CD14-positive monocyte (primary cell): Measurements from ENCODE around the gene ZYG11A. TPM values are rescaled to one million over a fixed set of nuclear protein-coding genes. Genes with fewer than 3 reads are reported as not detected.
"Not testable (repeated sequence)": the region's sequence is repeated elsewhere in the genome, so short reads cannot be mapped to it uniquely, and the experiment has no call there.

Experiments
- DNase-seq, 3 donors: peaks; one replicate each; pipeline ENCODE4 v3.0.0-alpha.2; 2011 to 2022
- H2AFZ ChIP-seq: 2 replicates; pipeline ENCODE4 v1.6.0; 2012; ENCODE audit warnings: mild to moderate bottlenecking, low read depth, low read length, inconsistent platforms; ENCODE audit not compliant: insufficient read depth, poor library complexity, severe bottlenecking
- H3K27ac ChIP-seq, 2 donors: 1 replicate in 1 of 2; 2 replicates in 1 of 2; pipeline ENCODE4 v1.5.1; 2012 to 2013; ENCODE audit warnings: low read length in 2 of 2, control low read depth in 1 of 2, inconsistent platforms in 1 of 2, low read depth in 1 of 2, mild to moderate bottlenecking in 1 of 2
- H3K27me3 ChIP-seq, 2 donors: one replicate each; pipeline versions ENCODE4 v1.6.0 to v1.6.1; 2011 to 2013; ENCODE audit warnings: low read length in 2 of 2; ENCODE audit not compliant: control insufficient read depth in 2 of 2, insufficient read depth in 2 of 2
- H3K36me3 ChIP-seq, 2 donors: replicated peaks in 1 of 2; 1 replicate in 1 of 2; 2 replicates in 1 of 2; pipeline versions ENCODE4 v1.5.1 to v1.6.1; 2012 to 2013; ENCODE audit warnings: low read length in 2 of 2, control low read depth in 1 of 2, inconsistent platforms in 1 of 2, mild to moderate bottlenecking in 1 of 2; ENCODE audit not compliant: insufficient read depth in 2 of 2, control insufficient read depth in 1 of 2
- H3K4me1 ChIP-seq, 2 donors: 1 replicate in 1 of 2; 2 replicates in 1 of 2; pipeline versions ENCODE4 v1.5.1 to v1.6.1; 2012 to 2013; ENCODE audit warnings: low read length in 2 of 2, control low read depth in 1 of 2, inconsistent platforms in 1 of 2, mild to moderate bottlenecking in 1 of 2, moderate library complexity in 1 of 2; ENCODE audit not compliant: insufficient read depth in 2 of 2, control insufficient read depth in 1 of 2
- H3K4me2 ChIP-seq: replicated peaks from 2 replicates; pipeline ENCODE3; 2012; ENCODE audit warnings: low read length, moderate library complexity, mild to moderate bottlenecking; ENCODE audit not compliant: poor library complexity, severe bottlenecking; ENCODE audit errors: extremely low read depth
- H3K4me3 ChIP-seq, 3 experiments: fragments of 200-600 bp in 1 of 3; sonication (generic) in 1 of 3; replicated peaks in 1 of 3; 1 replicate in 2 of 3; 2 replicates in 1 of 3; pipeline ENCODE4 v1.5.1; 2011 to 2013; ENCODE audit warnings: low read length in 3 of 3, mild to moderate bottlenecking in 3 of 3, control low read depth in 2 of 3, low read depth in 2 of 3, inconsistent platforms in 1 of 3, moderate library complexity in 1 of 3
- H3K79me2 ChIP-seq: 2 replicates; pipeline ENCODE4 v1.6.0; 2012; ENCODE audit warnings: mild to moderate bottlenecking, control low read depth, inconsistent platforms, low read length, moderate library complexity; ENCODE audit not compliant: insufficient read depth
- H3K9ac ChIP-seq: 2 replicates; pipeline ENCODE4 v1.6.0; 2017; ENCODE audit warnings: low read length, mild to moderate bottlenecking; ENCODE audit not compliant: insufficient read depth, poor library complexity, severe bottlenecking
- H3K9me3 ChIP-seq, 2 donors: replicated peaks in 1 of 2; 1 replicate in 1 of 2; 2 replicates in 1 of 2; pipeline versions ENCODE4 v1.5.1 to v1.6.1; 2012 to 2013; ENCODE audit warnings: low read length in 2 of 2, control low read depth in 1 of 2; ENCODE audit not compliant: control insufficient read depth in 1 of 2, insufficient read depth in 1 of 2
- H4K20me1 ChIP-seq: 2 replicates; pipeline ENCODE4 v1.6.0; 2012; ENCODE audit warnings: mild to moderate bottlenecking, low read length, control low read depth, moderate library complexity; ENCODE audit not compliant: insufficient read depth
- H3K27ac Mint-ChIP-seq, 7 donors: one replicate each; pipeline ENCODE4 v1.8.0; 2020; ENCODE audit warnings: mild to moderate bottlenecking in 7 of 7, mixed read lengths in 7 of 7, moderate library complexity in 6 of 7, inconsistent platforms in 2 of 7
- H3K27me3 Mint-ChIP-seq, 3 donors: one replicate each; pipeline ENCODE4 v1.8.0; 2021 to 2022; ENCODE audit warnings: low read depth in 3 of 3, mild to moderate bottlenecking in 3 of 3, mixed read lengths in 3 of 3, moderate library complexity in 3 of 3, inconsistent platforms in 1 of 3
- H3K36me3 Mint-ChIP-seq, 2 donors: one replicate each; pipeline ENCODE4 v1.8.0; 2020; ENCODE audit warnings: mixed read lengths in 2 of 2, inconsistent platforms in 1 of 2, mild to moderate bottlenecking in 1 of 2
- H3K4me1 Mint-ChIP-seq: one replicate; pipeline ENCODE4 v1.8.0; 2020; ENCODE audit warnings: mild to moderate bottlenecking, mixed read lengths
- H3K4me3 Mint-ChIP-seq, 2 donors: one replicate each; pipeline ENCODE4 v1.8.0; 2020; ENCODE audit warnings: mild to moderate bottlenecking in 2 of 2, mixed read lengths in 2 of 2, moderate library complexity in 1 of 2
- H3K9me3 Mint-ChIP-seq, 7 donors: one replicate each; pipeline ENCODE4 v1.8.0; 2020 to 2022; ENCODE audit warnings: mixed read lengths in 7 of 7, mild to moderate bottlenecking in 6 of 7, moderate library complexity in 6 of 7, inconsistent platforms in 2 of 7
- WGBS: methylation state at CpG from one replicate; pipeline ENCODE4 v1.1.5; 2013; ENCODE audit warnings: missing lambda C conversion rate; ENCODE audit not compliant: insufficient coverage; 5-methylcytosine and 5-hydroxymethylcytosine counted together
- intact Hi-C, 2 donors: fragments of 100-400 bp; cut with micrococcal nuclease; formaldehyde crosslinking; loops; one replicate each; pipeline versions ENCODE4 v1.15.0 to v1.15.1; 2023
- polyA plus RNA-seq, 3 donors: library from polyadenylated mRNA; depleted of rRNA in 1 of 3; unstranded in 2 of 3; stranded (reverse) in 1 of 3; fragments of 300-500 nt in 2 of 3; fragments of >200 nt in 1 of 3; fragmentation: Illumina TruSeq in 2 of 3; gene quantifications; 1 replicate in 2 of 3; 2 replicates in 1 of 3; pipeline ENCODE4 v1.2.3, GENCODE V29; 2012 to 2021
- TF ChIP-seq, protein P1 (sequence below): fragments of 200-600 bp; IDR thresholded peaks from one replicate; pipeline ENCODE4 v1.8.0; 2022; ENCODE audit warnings: antibody characterized with exemption, mild to moderate bottlenecking

ZYG11A gene
- polyA plus RNA-seq, 3 donors, result not detected

DNA sequence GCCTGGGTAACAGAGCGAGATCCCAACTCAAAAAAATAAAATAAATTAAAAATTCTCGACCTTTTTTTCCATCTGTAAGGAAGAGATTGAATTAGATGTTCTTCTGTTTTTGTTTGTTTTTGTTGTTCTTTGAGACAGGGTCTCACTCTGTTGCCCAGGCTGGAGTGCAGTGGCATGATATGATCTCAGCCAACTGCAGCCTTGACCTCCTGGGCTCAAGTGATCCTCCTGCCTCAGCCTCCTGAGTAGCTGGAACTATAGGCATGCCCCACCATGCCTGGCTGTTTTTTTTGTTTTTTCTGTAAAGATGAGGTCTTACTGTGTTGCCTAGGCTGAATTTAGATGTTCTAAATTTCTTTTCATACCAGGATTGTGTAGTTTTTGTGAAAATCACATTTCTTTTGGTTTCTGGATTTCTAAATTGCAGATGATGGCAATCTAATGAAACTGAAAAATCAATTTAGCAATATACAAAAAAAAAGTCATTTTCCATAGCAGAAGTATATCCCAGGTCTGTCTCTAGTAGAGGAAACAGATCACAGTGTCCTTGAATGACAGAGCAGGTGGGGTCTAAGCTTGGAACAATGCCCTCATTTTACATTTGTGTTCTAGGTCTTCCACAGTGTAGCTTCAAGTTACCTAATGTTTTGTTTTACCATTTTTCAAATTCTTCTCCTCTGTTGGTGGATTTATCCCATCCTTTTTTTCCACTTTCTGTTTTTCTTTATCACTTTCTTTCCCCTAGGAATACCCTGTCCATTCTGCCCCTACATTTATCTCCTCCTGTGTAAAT lies 20.3 kb downstream of the ZYG11A start:
- no CpG with 5 or more reads among the region's 2 CpGs for WGBS
- DNase-seq, result no peak
- H3K4me1 ChIP-seq, result no peaks in the 10 kb centered on the region
- no peaks in the 10 kb centered on the region for H3K27me3 ChIP-seq
- H3K4me2 ChIP-seq, result no peak overlapping the region
- no peak overlapping the region for H2AFZ ChIP-seq
- Mint-ChIP-seq H3K27ac (no peak overlapping the region), H3K36me3 (no peaks in the 10 kb centered on the region), H3K4me3 (no peak overlapping the region), H3K27me3 (peaks cover 7 to 16% (median 12%) of the 10 kb centered on the region in 3 donors), H3K4me1 (no peaks in the 10 kb centered on the region), H3K9me3 (no peaks in the 10 kb centered on the region)
- H3K79me2 ChIP-seq, result no peaks in the 10 kb centered on the region
- no peak overlapping the region for H3K27ac ChIP-seq
- H4K20me1 ChIP-seq, result no peaks in the 10 kb centered on the region
- H3K36me3 ChIP-seq, result no peaks in the 10 kb centered on the region
- no peak overlapping the region for H3K9ac ChIP-seq
- TF ChIP-seq, protein P1, sequence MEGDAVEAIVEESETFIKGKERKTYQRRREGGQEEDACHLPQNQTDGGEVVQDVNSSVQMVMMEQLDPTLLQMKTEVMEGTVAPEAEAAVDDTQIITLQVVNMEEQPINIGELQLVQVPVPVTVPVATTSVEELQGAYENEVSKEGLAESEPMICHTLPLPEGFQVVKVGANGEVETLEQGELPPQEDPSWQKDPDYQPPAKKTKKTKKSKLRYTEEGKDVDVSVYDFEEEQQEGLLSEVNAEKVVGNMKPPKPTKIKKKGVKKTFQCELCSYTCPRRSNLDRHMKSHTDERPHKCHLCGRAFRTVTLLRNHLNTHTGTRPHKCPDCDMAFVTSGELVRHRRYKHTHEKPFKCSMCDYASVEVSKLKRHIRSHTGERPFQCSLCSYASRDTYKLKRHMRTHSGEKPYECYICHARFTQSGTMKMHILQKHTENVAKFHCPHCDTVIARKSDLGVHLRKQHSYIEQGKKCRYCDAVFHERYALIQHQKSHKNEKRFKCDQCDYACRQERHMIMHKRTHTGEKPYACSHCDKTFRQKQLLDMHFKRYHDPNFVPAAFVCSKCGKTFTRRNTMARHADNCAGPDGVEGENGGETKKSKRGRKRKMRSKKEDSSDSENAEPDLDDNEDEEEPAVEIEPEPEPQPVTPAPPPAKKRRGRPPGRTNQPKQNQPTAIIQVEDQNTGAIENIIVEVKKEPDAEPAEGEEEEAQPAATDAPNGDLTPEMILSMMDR, result no peak
- H3K4me3 ChIP-seq, result no peak overlapping the region
- intact Hi-C loops, result no loop called here
- no peaks in the 10 kb centered on the region for H3K9me3 ChIP-seq

DNA sequence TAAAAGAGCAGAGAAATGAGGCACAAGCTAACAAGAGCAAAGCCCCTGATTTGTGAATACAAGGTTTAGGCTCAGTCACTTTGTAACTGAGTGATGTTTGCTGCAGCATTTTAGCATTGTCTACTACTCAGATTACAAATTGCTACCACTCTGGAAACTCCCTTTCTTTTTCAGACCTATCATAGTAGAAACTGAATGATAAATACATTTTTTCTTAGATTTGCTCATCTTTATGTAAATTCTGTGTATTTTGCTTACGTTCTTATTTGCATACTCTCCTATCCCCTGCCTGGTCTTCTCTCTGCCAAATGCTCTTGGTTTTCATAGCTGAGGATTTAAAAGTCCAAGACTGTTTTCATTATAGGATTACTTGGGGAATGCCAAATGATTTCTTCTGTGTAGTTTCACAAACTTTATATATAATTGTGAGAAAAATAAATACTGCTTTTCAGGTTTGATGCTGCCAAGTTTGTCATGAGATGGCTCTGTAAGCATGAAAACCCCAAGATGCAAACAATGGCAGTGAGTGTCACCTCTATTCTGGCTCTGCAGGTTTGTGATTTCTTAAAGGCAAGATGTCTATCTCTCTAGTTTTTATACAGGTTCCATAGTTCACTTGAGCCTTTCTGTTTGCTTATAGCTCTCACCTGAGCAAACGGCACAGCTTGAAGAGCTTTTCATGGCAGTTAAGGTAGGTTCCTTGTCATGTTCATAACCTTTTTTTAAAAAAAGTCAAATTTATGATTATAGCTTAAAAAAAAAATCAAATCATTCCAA lies 24.7 kb downstream of the ZYG11A start:
- H3K9ac ChIP-seq, result no peak overlapping the region
- H3K4me3 Mint-ChIP-seq, result no peak overlapping the region
- H3K4me1 ChIP-seq, result no peaks in the 10 kb centered on the region
- no peaks in the 10 kb centered on the region for H4K20me1 ChIP-seq
- WGBS, result no CpG with 5 or more reads among the region's 2 CpGs
- H3K27me3 Mint-ChIP-seq, result peaks cover 0 to 13% (median 11%) of the 10 kb centered on the region in 3 donors
- H3K79me2 ChIP-seq, result no peaks in the 10 kb centered on the region
- H3K36me3 ChIP-seq, result no peaks in the 10 kb centered on the region
- intact Hi-C loops, result no loop called here
- no peaks in the 10 kb centered on the region for H3K9me3 ChIP-seq
- no peak overlapping the region for H3K4me3 ChIP-seq
- H3K4me1 Mint-ChIP-seq, result no peaks in the 10 kb centered on the region
- no peak overlapping the region for H3K27ac Mint-ChIP-seq
- TF ChIP-seq, protein P1, result no peak
- DNase-seq, result no peak
- no peaks in the 10 kb centered on the region for H3K27me3 ChIP-seq
- H3K4me2 ChIP-seq, result no peak overlapping the region
- H3K36me3 Mint-ChIP-seq, result no peaks in the 10 kb centered on the region
- no peak overlapping the region for H2AFZ ChIP-seq
- peaks cover 0 to 4% (median 1%) of the 10 kb centered on the region in 7 donors for H3K9me3 Mint-ChIP-seq
- H3K27ac ChIP-seq, result no peak overlapping the region

DNA sequence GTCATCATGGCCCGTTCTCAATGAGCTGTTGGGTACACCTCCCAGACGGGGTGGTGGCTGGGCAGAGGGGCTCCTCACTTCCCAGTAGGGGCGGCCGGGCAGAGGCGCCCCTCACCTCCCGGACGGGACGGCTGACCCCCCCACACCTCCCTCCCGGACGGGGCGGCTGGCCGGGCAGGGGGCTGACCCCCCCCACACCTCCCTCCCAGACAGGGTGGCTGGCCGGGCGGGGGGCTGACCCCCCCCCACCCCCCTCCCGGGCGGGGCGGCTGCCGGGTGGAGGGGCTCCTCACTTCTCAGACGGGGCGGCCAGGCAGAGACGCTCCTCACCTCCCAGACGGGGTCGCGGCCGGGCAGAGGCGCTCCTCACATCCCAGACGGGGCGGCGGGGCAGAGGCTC lies 27.2 kb downstream of the ZYG11A start:
- not testable (repeated sequence) for H3K4me1 Mint-ChIP-seq, H3K36me3 Mint-ChIP-seq, H3K9me3 Mint-ChIP-seq

More for the DNA sequence above, 27.2 kb downstream of the ZYG11A start:
- H3K27ac ChIP-seq, H3K4me3 ChIP-seq, H3K9me3 ChIP-seq, H3K4me2 ChIP-seq, H2AFZ ChIP-seq, H4K20me1 ChIP-seq, H3K9ac ChIP-seq, H3K36me3 ChIP-seq, H3K27me3 ChIP-seq, H3K4me1 ChIP-seq, DNase-seq, H3K4me3 Mint-ChIP-seq, H3K79me2 ChIP-seq, H3K27me3 Mint-ChIP-seq, intact Hi-C loops, H3K27ac Mint-ChIP-seq: not testable (repeated sequence)
- no CpG with 5 or more reads among the region's 29 CpGs for WGBS
